HG02970 (cell line): ENCODE results near the gene TOMM22.

Experiments used
- ATAC-seq: cut with Tn5 transposase; IDR thresholded peaks from one replicate; pipeline ENCODE4 v1.9.1; 2021; ENCODE audit warnings: mild to moderate bottlenecking, moderate library complexity, moderate number of reproducible peaks; ENCODE audit not compliant: unreplicated experiment, low FRiP score

The TOMM22 gene

DNA sequence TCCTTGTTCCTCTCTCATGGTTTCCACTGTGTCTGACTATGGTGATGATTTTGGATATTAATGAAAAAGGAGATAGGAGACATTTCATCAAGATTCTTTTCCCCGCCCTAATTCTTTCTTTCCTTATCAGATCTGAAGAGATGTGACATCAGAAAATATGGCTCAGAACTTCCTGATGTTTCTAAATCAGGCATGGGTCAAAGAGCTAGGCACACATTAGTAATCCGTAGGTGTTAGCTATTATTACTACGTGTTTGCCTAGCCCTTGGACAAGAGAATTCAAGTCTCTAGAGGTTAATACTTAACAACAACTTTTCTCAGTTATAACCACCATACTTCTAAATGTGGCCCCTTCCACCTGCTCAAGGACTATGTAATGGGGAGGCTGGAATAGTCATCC is 13.2 kb downstream of the TOMM22 start:
- no peak for ATAC-seq

GRCh38 chr22:38696606-38697424 is 15.1 kb downstream of the TOMM22 start:
- no peak for ATAC-seq

- no peak for ATAC-seq
These were observed 15.8 kb downstream of the TOMM22 start for GRCh38 chr22:38697425-38698089.

- ATAC-seq, result no peak
These were observed 16.8 kb downstream of the TOMM22 start for GRCh38 chr22:38698407-38699094.

DNA sequence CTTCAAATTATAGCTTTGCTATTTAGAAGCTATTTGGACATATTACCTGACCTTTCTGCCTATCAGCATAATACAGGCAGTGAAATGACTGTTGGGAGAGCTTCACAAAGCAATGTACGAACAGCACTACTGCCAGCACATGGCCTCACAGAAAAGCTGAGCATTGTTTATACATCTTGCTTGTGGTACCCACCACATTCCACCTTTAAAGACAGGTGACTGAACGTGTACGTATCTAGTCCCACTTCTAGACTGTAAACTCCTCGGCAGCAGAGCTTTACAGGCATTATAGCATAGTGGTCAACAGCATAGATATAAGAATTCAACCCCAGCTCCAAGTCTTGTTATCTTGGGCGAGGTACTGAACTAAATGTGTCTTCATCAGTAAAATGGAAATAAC is 17.4 kb downstream of the TOMM22 start:
- no peak for ATAC-seq

DNA sequence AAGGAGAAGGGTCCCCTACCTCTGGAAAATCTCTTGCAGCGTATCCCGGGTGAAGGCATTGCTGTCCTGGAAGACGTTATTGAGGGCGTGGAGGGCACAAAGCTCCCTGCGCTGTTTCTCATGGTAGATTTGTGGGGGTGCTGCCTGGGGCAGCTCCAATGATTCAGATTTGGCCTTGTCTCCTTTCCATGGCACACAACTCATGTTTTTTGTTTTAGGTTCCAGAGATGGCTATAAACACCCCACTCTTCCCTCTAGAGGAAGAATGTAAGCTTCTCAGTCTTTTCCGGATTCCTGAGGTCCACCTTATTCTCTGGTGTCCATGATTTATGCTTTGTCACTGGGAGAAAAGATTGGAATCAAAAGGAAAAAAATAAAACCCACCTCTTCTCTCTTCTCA is 18.0 kb downstream of the TOMM22 start:
- ATAC-seq, result no peak

GRCh38 chr22:38700270-38700788 is 18.6 kb downstream of the TOMM22 start:
- ATAC-seq, result no peak

DNA sequence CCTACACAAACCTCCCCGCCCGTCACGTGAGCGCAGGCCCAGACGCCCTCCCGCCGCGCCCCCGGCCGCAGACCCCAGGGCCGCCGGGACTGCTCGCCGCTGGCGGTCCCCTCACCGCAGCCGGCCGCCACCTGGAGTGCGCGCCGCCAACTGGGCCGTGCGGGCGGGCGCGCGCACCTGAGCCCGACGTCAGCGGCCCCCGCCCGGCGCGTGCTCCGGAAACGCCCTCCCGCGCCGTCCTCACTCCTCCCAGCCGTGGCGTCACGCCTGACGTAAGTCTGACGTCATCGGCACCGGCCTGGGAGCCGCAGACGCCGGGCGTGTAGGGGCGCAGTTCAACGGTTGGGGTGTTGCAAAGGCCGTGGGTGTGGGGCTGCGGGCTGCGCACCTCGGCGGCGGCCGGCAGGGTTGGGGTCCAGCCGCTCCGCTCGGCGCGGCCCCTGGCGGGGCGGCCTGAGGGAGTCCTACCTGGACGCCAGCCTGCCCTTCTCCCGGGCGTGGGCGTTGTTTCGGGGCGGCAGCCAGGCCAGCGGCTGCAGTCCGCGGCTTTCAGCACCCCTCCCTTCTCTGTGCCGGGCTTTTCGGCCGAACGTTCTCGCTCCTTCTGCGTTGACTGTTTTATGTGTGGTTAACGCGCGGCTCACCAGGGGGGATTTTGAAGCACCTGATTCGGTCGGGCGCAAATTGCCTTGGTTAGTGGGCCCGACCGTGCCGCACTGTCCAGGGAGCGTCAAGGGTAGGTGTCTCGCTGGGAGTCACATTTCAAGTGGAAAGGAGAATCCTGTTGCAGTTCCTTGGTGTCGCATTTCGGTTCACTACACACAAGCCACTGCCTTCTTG is 19.3 kb downstream of the TOMM22 start, which contains the start of gene JOSD1:
JOSD1 (minus strand) TSS at position 155 of the 840 bp plus-strand sequence. CDS start 956 bp downstream, outside the sequence.
- ATAC-seq, result peak; percentile 47

DNA sequence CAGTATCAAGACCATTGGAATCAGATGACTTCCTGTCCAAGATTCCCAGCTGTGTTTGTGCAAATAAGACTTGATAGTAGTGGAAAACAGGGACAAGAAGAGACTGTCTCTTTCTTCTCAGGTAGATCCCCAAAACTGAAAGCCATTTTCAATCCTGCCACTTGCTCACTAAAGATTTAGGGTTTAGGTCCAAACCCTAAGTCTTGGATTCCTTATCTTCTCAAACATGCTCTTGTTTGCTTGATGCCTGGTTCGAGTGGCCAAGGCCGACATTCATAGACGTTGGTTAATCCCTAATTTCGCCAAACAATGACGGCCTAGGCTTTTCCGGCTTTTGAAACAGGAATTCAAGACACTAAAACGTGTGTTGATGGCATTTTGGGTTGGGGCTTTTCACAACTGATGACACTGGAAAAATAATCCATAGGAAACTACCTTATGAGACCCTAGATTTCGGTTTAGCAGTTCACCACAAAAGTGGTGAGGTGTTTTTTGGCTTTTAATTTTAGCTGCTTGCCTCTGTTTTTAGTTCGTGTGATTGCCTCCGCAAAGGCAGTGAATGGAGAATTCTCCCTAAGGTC is 23.0 kb downstream of the TOMM22 start:
- no peak for ATAC-seq

- ATAC-seq, result peak; percentile 66
These were observed 23.7 kb downstream of the TOMM22 start, which contains the start of gene GTPBP1 for GRCh38 chr22:38705235-38706100. Gene GTPBP1 (plus strand): TSS chr22:38705944. CDS start chr22:38705956, 12 bp downstream.

- peak; percentile 9 for ATAC-seq
These were observed 24.5 kb downstream of the TOMM22 start for GRCh38 chr22:38706101-38706900.

- no peak for ATAC-seq
These were observed 25.1 kb downstream of the TOMM22 start for GRCh38 chr22:38706901-38707195.

DNA sequence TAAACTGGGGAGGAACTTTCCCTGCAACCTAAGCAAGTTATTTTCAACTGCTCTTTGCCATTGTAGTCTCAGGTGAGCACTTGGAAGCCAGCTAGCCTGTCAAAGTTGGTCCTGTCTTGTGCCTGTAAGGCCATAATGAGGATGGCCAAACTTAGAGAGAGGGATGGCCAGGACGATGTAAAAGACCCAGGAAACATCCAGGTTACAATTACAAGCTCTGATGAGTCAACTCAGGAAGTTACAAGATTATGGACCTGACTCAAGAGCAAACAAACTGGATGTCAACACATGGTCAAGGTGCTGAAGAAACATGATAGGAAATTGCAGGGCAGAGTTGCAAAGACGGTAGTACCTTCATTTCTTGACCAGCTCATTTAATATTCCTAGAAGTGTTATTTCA is 25.6 kb downstream of the TOMM22 start:
- no peak for ATAC-seq

DNA sequence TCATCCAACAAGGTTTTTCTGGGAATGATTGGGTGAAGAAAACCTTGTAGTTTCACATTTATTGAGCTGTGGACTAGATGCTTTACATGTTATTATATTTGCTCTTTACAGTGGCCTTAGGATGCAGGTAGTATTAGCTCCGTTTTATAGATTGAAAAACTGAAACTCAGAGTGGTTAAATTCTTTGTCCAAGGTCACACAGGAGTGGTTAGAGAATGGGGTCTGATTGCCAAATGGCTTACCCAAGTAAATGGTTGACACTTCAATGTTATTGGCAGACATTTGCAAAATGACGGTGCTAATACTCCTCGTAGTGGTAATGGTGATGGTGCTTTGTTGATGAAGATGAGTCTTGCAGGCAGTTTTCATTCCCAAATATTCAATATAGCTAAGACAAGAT is 26.2 kb downstream of the TOMM22 start:
- no peak for ATAC-seq

GRCh38 chr22:38709306-38709705 is 27.5 kb downstream of the TOMM22 start:
- no peak for ATAC-seq

DNA sequence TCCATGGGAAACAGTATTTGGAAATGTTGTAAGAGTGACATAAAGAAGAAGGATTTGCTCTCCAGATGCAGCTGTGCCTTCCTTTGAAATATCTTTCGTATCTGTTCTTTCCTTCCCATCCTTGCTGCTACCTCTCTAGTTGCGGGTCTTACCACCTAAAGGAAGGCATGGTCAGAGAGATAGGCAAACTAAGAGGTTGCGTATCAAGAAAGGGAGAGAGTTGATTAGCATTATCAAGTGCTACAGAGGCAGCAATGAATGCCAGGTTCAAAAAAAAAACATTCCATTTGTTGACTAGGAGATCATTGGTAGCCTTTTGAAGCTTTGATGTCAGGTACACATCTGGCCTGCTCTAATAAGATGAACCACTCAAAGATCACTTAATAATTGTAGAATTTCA is 28.6 kb downstream of the TOMM22 start:
- ATAC-seq, result no peak

DNA sequence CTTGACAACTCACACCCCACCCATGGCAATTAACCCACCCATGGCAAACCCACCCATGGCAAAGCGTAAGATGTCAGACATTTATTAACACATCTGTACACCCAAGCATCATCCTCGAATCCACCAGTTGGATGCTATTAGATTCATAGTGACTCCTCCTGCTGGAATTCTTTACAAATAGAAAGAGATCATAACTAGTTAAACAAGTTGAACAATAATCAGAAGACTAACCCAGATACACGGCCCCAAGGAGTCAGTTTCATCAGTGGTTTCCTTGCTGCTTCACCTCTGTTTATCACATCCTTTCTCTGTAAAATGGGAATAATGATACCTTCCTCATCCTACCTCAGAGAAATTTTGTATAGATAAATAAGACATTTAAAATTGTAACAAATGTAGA is 29.1 kb downstream of the TOMM22 start:
- ATAC-seq, result no peak
